Activated CD4-positive, alpha-beta T cell treated with anti-CD3 and anti-CD28 coated beads, Interleukin-2, amount 10 ng/mL, durations not matched to agents 24 days and 14 days (primary cell): Measurements from ENCODE around the gene CTNND1. TPM values are rescaled to one million over a fixed set of nuclear protein-coding genes. Genes with fewer than 3 reads are reported as not detected.
"Not testable (repeated sequence)": the region's sequence is repeated elsewhere in the genome, so short reads cannot be mapped to it uniquely, and the experiment has no call there.

Experiments used
- DNase-seq: peaks from one replicate; pipeline ENCODE4 v3.0.0; 2022
- H3K27ac Mint-ChIP-seq: one replicate; pipeline ENCODE4 v1.8.0; 2022; ENCODE audit warnings: mild to moderate bottlenecking, mixed read lengths
- H3K27me3 Mint-ChIP-seq: one replicate; pipeline ENCODE4 v1.8.0; 2022; ENCODE audit warnings: mixed read lengths
- H3K36me3 Mint-ChIP-seq: one replicate; pipeline ENCODE4 v1.8.0; 2022; ENCODE audit warnings: low read depth, mild to moderate bottlenecking, mixed read lengths
- H3K4me1 Mint-ChIP-seq: one replicate; pipeline ENCODE4 v1.8.0; 2021; ENCODE audit warnings: mixed read lengths
- H3K4me3 Mint-ChIP-seq: one replicate; pipeline ENCODE4 v1.8.0; 2022; ENCODE audit warnings: mild to moderate bottlenecking, moderate library complexity, mixed read lengths
- H3K9me3 Mint-ChIP-seq: one replicate; pipeline ENCODE4 v1.8.0; 2021; ENCODE audit warnings: mixed read lengths
- intact Hi-C: fragments of 100-400 bp; cut with micrococcal nuclease; formaldehyde crosslinking; loops from one replicate; pipeline ENCODE4 v1.15.1; 2023
- total RNA-seq: library from RNA; stranded (reverse); gene quantifications from 2 replicates; pipeline ENCODE4 v1.2.3, GENCODE V29; 2022

CTNND1 gene
- total RNA-seq, 1 donor from 2014 or later: 4.9 TPM

GRCh38 chr11:57815877-57816276 lies 54.3 kb downstream of the CTNND1 start:
- H3K27ac Mint-ChIP-seq: peak overlapping the region; percentile 48
- H3K4me3 Mint-ChIP-seq: no peak overlapping the region
- DNase-seq: no peak
- no peaks in the 10 kb centered on the region for H3K9me3 Mint-ChIP-seq
- intact Hi-C loops: no loop called here
- peaks cover 16% of the 10 kb centered on the region for H3K4me1 Mint-ChIP-seq
- no peaks in the 10 kb centered on the region for H3K27me3 Mint-ChIP-seq
- H3K36me3 Mint-ChIP-seq: peaks cover 27% of the 10 kb centered on the region

GRCh38 chr11:57818812-57819211 lies 57.2 kb downstream of the CTNND1 start:
- intact Hi-C loops: no loop called here
- Mint-ChIP-seq H3K27me3 (peaks cover 10% of the 10 kb centered on the region), H3K9me3 (no peaks in the 10 kb centered on the region), H3K27ac (no peak overlapping the region), H3K4me3 (no peak overlapping the region), H3K36me3 (peaks cover 22% of the 10 kb centered on the region), H3K4me1 (peaks cover 16% of the 10 kb centered on the region)
- no peak for DNase-seq

DNA sequence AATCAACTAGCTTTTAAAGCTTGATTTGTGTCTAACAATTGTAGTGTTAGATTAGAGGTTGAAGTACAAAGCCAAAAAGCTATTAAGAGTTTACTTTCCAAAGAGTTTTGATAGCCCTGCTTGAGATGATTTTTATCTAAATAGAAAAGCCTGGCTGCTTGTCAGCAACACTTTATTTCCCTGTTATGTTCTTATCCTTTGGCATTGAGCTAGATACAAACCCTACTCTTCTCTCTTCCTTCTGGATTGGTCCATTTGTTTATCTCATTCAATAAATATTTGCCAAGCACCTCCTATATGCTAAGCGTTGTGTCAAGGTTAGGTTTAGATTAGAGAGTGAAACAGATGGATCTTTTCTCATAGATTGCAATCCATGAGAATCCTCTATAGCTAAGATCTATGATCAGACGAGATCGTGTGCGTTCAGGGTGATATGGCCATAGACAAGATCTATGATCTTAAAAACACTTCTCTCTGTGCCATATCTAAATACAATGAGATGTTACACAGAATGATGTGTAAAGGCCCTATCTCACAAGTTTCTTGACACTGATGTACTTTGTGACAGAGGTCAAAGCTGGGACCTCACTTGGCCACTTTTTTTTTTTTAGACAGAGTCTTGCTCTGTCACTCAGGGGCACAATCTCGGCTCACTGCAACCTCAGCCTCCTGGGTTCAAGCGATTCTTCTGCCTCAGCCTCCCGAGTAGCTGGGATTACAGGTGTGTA lies 57.8 kb downstream of the CTNND1 start:
- peaks cover 16% of the 10 kb centered on the region for H3K4me1 Mint-ChIP-seq
- no peak overlapping the region for H3K27ac Mint-ChIP-seq
- peaks cover 10% of the 10 kb centered on the region for H3K27me3 Mint-ChIP-seq
- no peaks in the 10 kb centered on the region for H3K9me3 Mint-ChIP-seq
- H3K4me3 Mint-ChIP-seq: no peak overlapping the region
- H3K36me3 Mint-ChIP-seq: peaks cover 19% of the 10 kb centered on the region
- DNase-seq: no peak
- intact Hi-C loops: no loop called here

DNA sequence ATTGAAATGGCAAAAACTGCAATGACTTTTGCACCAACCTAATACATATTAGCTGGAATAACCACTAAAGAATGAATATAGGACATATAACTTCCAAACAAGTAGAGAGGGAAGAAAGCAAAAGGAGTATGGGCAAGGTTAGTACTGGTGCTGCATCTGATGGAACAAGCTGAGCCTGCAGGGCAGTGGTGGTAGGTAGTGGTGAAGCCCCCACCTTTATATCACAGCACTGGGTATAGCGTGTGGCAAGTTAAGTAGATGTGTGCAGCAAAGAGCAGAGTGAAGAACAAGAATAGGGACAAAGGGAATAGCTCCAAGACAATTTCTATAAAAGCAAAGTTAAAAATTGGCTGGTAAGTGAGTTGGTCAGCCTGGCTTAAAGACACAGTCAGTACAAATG lies 62.3 kb downstream of the CTNND1 start:
- intact Hi-C loops: no loop called here

DNA sequence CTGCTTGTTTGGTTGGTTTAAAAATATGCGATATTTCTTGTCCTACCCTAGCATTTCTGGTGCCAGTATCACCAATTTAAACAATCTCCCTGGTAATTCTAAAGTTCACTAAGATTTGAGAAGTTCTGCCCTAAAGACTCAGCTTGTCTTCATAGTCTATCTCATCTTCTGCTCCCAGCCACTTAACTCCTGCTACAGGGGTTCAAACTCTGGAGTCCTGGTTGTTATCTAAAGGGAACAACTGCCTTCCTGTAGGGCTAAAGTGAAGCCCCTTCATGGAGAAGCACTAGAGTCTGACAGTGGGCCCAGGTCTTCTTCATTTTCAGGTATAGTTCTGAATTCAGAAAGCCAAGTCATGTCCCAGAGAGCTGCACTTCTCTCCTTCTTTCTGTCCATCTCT lies 73.2 kb downstream of the CTNND1 start:
- H3K36me3 Mint-ChIP-seq: no peaks in the 10 kb centered on the region
- H3K4me3 Mint-ChIP-seq: no peak overlapping the region
- intact Hi-C loops: no loop called here

More for the DNA sequence above, 62.3 kb downstream of the CTNND1 start:
- H3K4me1 Mint-ChIP-seq: no peaks in the 10 kb centered on the region
- DNase-seq: no peak
- peaks cover 15% of the 10 kb centered on the region for H3K27me3 Mint-ChIP-seq
- H3K9me3 Mint-ChIP-seq: no peaks in the 10 kb centered on the region
- no peaks in the 10 kb centered on the region for H3K36me3 Mint-ChIP-seq
- no peak overlapping the region for H3K4me3 Mint-ChIP-seq
- H3K27ac Mint-ChIP-seq: no peak overlapping the region

GRCh38 chr11:57838609-57839008 lies 77.0 kb downstream of the CTNND1 start:
- DNase-seq, H3K36me3 Mint-ChIP-seq, H3K4me3 Mint-ChIP-seq, H3K4me1 Mint-ChIP-seq, H3K9me3 Mint-ChIP-seq, intact Hi-C loops, H3K27ac Mint-ChIP-seq: not testable (repeated sequence)
- H3K27me3 Mint-ChIP-seq: peaks cover 20% of the 10 kb centered on the region

More for the DNA sequence above, 73.2 kb downstream of the CTNND1 start:
- Mint-ChIP-seq H3K27ac (no peak overlapping the region), H3K27me3 (peaks cover 25% of the 10 kb centered on the region), H3K9me3 (no peaks in the 10 kb centered on the region), H3K4me1 (no peaks in the 10 kb centered on the region)
- DNase-seq: no peak

DNA sequence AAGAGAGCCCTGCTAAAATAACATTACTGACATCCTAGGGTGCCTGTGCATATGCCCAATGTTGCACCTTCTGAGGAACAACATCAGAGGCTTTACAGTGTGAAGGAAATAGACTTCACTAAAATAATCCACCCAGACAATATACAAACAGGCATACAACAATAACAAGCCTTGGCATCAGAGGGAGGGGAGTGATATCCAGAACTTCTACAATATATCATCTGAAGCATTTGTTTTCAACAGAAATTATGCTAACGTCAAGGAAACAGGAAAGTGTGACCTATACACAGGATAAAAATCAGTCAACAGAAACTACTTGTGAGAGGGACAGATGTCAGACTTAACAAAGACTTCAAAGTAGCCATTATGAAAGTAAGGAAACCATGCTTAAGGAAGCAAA lies 81.3 kb downstream of the CTNND1 start:
- Mint-ChIP-seq H3K4me1 (no peaks in the 10 kb centered on the region), H3K9me3 (no peaks in the 10 kb centered on the region), H3K4me3 (no peak overlapping the region), H3K27me3 (no peaks in the 10 kb centered on the region), H3K36me3 (no peaks in the 10 kb centered on the region), H3K27ac (no peak overlapping the region)
- no peak for DNase-seq
- intact Hi-C loops: no loop called here

DNA sequence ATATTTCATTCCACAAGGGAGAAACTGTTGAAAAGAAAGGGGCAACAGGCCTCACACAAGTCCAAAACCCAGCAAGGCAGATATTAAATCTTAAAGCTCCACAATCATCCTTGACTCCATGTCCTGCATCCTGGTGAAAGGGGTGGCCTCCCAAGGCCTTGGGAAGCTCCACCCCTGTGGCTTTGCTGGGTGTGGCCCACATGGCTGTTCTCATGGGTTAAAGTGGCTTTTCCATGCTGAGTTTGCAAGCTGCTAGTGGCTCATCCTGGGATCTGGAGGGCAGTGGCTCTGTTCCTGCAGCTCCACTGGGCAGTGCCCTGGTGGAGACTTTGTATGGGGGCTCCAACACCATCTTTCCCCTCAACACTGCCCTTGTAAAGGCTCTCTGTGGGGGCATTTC lies 106.4 kb downstream of the CTNND1 start:
- no peak for DNase-seq
- Mint-ChIP-seq H3K27me3 (no peaks in the 10 kb centered on the region), H3K36me3 (no peaks in the 10 kb centered on the region)

DNA sequence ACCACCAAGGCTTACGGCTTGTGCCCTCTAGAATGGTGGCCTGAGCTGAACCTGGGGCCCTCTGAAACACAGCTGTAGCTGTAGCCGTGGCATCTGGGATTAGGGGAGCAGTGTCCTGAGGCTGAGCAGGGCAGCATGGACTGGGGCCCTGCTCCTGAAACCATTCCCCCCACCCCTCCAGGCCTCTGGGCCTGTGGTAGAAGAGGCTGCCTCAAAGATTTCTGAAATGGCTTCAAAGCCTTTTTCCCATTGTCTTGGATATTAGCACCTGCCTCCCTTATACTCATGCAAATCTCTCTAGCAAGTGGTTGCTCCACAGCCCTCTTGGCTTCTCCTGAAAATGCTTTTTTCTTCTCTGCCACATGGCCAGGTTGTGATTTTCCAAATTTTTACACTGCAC lies 106.9 kb downstream of the CTNND1 start:
- Mint-ChIP-seq H3K36me3 (no peaks in the 10 kb centered on the region), H3K4me1 (no peaks in the 10 kb centered on the region), H3K27me3 (no peaks in the 10 kb centered on the region), H3K27ac (no peak overlapping the region), H3K4me3 (no peak overlapping the region), H3K9me3 (peaks cover 4% of the 10 kb centered on the region)
- no peak for DNase-seq
- intact Hi-C loops: no loop called here

More for the DNA sequence above, 106.4 kb downstream of the CTNND1 start:
- no peak overlapping the region for H3K4me3 Mint-ChIP-seq
- no peaks in the 10 kb centered on the region for H3K4me1 Mint-ChIP-seq
- intact Hi-C loops: no loop called here
- H3K27ac Mint-ChIP-seq: no peak overlapping the region
- peaks cover 4% of the 10 kb centered on the region for H3K9me3 Mint-ChIP-seq

Other genes starting within 250 kb of the CTNND1 start
- gene SLC43A1, start 246.1 kb upstream of the CTNND1 start, total RNA-seq: 35.3 and 35.8 TPM in 2 replicates
- gene TIMM10, start 231.0 kb upstream of the CTNND1 start, total RNA-seq: 108 and 112 TPM in 2 replicates
- not detected in 2 replicates for gene SMTNL1, start 224.2 kb upstream of the CTNND1 start, total RNA-seq
- gene UBE2L6, start 194.1 kb upstream of the CTNND1 start, total RNA-seq: 151 and 157 TPM in 2 replicates
- 0.14 and 0.28 TPM in 2 replicates for gene SERPING1, start 164.1 kb upstream of the CTNND1 start, total RNA-seq
- 0.40 and 0.47 TPM in 2 replicates for gene YPEL4, start 111.9 kb upstream of the CTNND1 start, total RNA-seq
- gene CLP1, start 104.0 kb upstream of the CTNND1 start, total RNA-seq: 18.5 and 19.8 TPM in 2 replicates
- gene ZDHHC5, start 93.7 kb upstream of the CTNND1 start, total RNA-seq: 78.4 and 80.9 TPM in 2 replicates
- 13.9 and 15.6 TPM in 2 replicates for gene MED19, start 49.6 kb upstream of the CTNND1 start, total RNA-seq
- gene TMX2, start 49.2 kb upstream of the CTNND1 start, total RNA-seq: 99.0 and 99.2 TPM in 2 replicates
- 211 and 216 TPM in 2 replicates for gene SELENOH, start 20.3 kb upstream of the CTNND1 start, total RNA-seq
- not detected in 2 replicates for gene BTBD18, start 10.0 kb upstream of the CTNND1 start, total RNA-seq